Calu3 (cell line): ENCODE data around the gene PSMD11. TPM values are rescaled to one million over a fixed set of nuclear protein-coding genes. Genes with fewer than 3 reads are reported as not detected.

Experiments used
- BruUV-seq: library from RNA; stranded (reverse); fragments of 400-500 nt; replicated peaks from 2 replicates; lab custom pipeline; 2021; lab: Mats Ljungman, UMichigan
- CTCF ChIA-PET: fragments of 300-600 bp; sonication (Branson Sonifier 250); formaldehyde crosslinking; loops from one replicate; lab custom pipeline; 2022; ENCODE audit warnings: antibody characterized with exemption; lab: Charles Lee
- DNase-seq: peaks from one replicate; pipeline ENCODE4 v3.0.0; 2022
- H3K27ac Mint-ChIP-seq: one replicate; pipeline ENCODE4 v1.8.0; 2022; ENCODE audit warnings: mixed read lengths; ENCODE audit not compliant: unreplicated experiment
- H3K27me3 Mint-ChIP-seq: one replicate; pipeline ENCODE4 v1.8.0; 2022; ENCODE audit warnings: mixed read lengths; ENCODE audit not compliant: unreplicated experiment
- H3K36me3 Mint-ChIP-seq: one replicate; pipeline ENCODE4 v1.8.0; 2022; ENCODE audit warnings: mild to moderate bottlenecking, moderate library complexity, mixed read lengths; ENCODE audit not compliant: insufficient read depth, unreplicated experiment
- H3K4me1 Mint-ChIP-seq: one replicate; pipeline ENCODE4 v1.8.0; 2022; ENCODE audit warnings: mild to moderate bottlenecking, low read depth, mixed read lengths; ENCODE audit not compliant: unreplicated experiment
- H3K4me3 Mint-ChIP-seq: one replicate; pipeline ENCODE4 v1.8.0; 2022; ENCODE audit warnings: mild to moderate bottlenecking, low read depth, moderate library complexity, mixed read lengths; ENCODE audit not compliant: unreplicated experiment
- H3K9me3 Mint-ChIP-seq: one replicate; pipeline ENCODE4 v1.8.0; 2022; ENCODE audit warnings: low read depth, mixed read lengths; ENCODE audit not compliant: unreplicated experiment
- CTCF ChIP-seq: fragments of 200-600 bp; IDR thresholded peaks from one replicate; pipeline ENCODE4 v1.8.0; 2022; ENCODE audit warnings: antibody characterized with exemption; ENCODE audit not compliant: unreplicated experiment
- intact Hi-C: fragments of 100-400 bp; cut with micrococcal nuclease; formaldehyde crosslinking; loops from one replicate; pipeline ENCODE4 v1.10.0; 2022; ENCODE audit not compliant: unreplicated experiment
- total RNA-seq: library from RNA; stranded (reverse); gene quantifications from 2 replicates; pipeline ENCODE4 v1.2.3, GENCODE V29; 2022

The PSMD11 gene
- total RNA-seq, 1 experiment from 2014 or later, result 167 TPM

GRCh38 chr17:32514606-32515005 lies 70.3 kb downstream of the PSMD11 start:
- peaks cover 4% of the 10 kb centered on the region for H3K4me1 Mint-ChIP-seq

DNA sequence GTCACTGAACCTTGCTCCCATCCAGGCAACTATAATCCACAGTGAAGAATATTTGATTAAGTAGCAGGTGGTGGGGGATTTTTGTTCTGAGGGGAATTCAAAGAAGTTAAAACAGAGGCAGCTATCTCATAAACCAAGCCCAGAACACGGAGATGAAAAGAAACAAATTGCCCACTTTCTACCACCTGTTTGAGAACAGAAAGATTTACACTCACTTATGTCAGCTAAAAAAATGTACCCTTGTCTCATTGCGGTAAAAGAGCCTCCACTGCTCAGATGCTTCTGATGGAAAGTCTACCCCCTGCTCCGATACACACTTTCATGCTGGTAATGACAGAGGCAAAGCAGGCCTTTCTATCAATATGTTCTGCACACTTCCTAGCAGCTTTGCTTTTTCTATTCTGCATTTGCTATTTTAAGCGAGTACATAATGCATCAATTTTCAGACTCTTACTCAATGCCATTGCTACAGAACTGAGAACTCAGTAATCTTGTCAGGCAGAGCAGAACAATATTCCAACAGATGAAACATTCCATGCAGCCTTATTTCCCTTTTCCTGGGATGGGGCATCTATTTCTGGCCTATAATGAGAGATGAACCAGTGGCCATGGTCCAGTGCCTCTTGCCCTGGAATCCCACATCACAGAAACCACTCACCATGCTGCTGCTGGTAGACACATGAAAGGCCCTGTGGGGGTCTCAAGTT lies 71.5 kb downstream of the PSMD11 start:
- BruUV-seq, result no TSS peak
- no peak for TF ChIP-seq CTCF
- CTCF ChIA-PET, result no interaction called here
- Mint-ChIP-seq H3K36me3 (no peaks in the 10 kb centered on the region), H3K9me3 (no peaks in the 10 kb centered on the region), H3K27me3 (no peaks in the 10 kb centered on the region), H3K4me3 (no peak overlapping the region), H3K4me1 (peaks cover 15% of the 10 kb centered on the region), H3K27ac (no peak overlapping the region)
- DNase-seq, result no peak
- intact Hi-C loops, result no loop called here

More at GRCh38 chr17:32514606-32515005, 70.3 kb downstream of the PSMD11 start:
- BruUV-seq, result no TSS peak
- H3K9me3 Mint-ChIP-seq, result no peaks in the 10 kb centered on the region
- no peak overlapping the region for H3K4me3 Mint-ChIP-seq
- H3K27ac Mint-ChIP-seq, result no peak overlapping the region
- no peak for TF ChIP-seq CTCF
- intact Hi-C loops, result no loop called here
- H3K36me3 Mint-ChIP-seq, result no peaks in the 10 kb centered on the region
- DNase-seq, result no peak
- no peaks in the 10 kb centered on the region for H3K27me3 Mint-ChIP-seq
- CTCF ChIA-PET, result no interaction called here

GRCh38 chr17:32516450-32516849 lies 72.1 kb downstream of the PSMD11 start:
- Mint-ChIP-seq H3K9me3 (no peaks in the 10 kb centered on the region), H3K27me3 (no peaks in the 10 kb centered on the region), H3K27ac (no peak overlapping the region), H3K4me1 (peaks cover 15% of the 10 kb centered on the region), H3K36me3 (no peaks in the 10 kb centered on the region), H3K4me3 (no peak overlapping the region)
- CTCF ChIA-PET, result no interaction called here
- no peak for TF ChIP-seq CTCF
- no peak for DNase-seq
- BruUV-seq, result no TSS peak
- intact Hi-C loops, result no loop called here

DNA sequence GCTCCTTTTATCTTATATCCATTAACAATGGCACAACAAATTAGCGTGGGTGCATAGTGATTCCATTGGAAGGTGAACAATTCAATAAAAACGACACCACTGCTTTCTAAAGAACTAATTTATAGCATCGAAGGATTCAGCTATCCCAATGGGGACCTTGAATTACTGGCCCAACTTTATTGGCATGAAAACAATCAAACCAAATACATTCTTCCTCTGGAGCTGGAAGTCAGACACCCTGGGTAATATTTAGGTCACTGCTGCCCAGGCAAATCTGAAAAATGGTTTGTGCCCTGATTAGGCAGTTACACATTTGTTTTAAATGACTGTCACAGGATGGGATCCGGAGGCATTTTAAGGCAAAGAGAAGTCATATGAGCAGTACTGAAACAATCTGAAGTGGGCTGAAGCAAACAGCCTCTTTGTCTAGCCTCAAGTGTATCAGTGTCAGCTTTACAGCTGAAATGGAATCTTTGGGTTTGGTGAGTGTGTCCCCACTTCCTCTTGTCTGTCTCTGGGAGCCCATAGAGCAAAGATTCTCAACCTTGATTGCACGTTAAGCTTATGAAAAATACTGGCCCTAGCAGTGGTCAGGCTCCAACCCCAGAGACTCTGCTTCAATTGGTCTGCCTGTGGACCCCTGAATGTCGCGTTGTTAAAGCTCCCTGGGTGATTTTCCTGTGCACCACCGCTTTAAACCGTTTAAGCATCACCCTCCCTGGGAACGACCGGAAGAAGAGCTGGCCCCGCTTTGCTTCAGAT lies 72.8 kb downstream of the PSMD11 start:
- H3K27ac Mint-ChIP-seq, result no peak overlapping the region
- CTCF ChIA-PET, result no interaction called here
- no peaks in the 10 kb centered on the region for H3K9me3 Mint-ChIP-seq
- BruUV-seq, result no TSS peak
- TF ChIP-seq CTCF, result no peak
- H3K36me3 Mint-ChIP-seq, result no peaks in the 10 kb centered on the region
- peaks cover 15% of the 10 kb centered on the region for H3K4me1 Mint-ChIP-seq
- intact Hi-C loops, result no loop called here
- no peak for DNase-seq
- no peaks in the 10 kb centered on the region for H3K27me3 Mint-ChIP-seq
- H3K4me3 Mint-ChIP-seq, result no peak overlapping the region
